ENCODE measurements around the gene KIAA1191. TPM values are rescaled to one million over a fixed set of nuclear protein-coding genes. Genes with fewer than 3 reads are reported as not detected.

The KIAA1191 gene
- total RNA-seq, 1 experiment from 2014 or later: 92.3 TPM

GRCh38 chr5:176389135-176390123, 27.9 kb upstream of the KIAA1191 start:
- no peak for DNase-seq (ENCODE audit: low spot score)

GRCh38 chr5:176388444-176389134, 27.0 kb upstream of the KIAA1191 start, which contains the start of the genes HIGD2A and NOP16:
TSS of gene HIGD2A (plus strand) at chr5:176388751. CDS start at chr5:176388820, 69 bp downstream.
TSS of gene NOP16 (minus strand) at chr5:176388598. CDS start at chr5:176388539, 59 bp downstream.
- DNase-seq (ENCODE audit: low spot score): peak; percentile 99

- peak; percentile 25 for DNase-seq (ENCODE audit: low spot score)
Observed at GRCh38 chr5:176388003-176388443, 26.5 kb upstream of the KIAA1191 start.

DNA sequence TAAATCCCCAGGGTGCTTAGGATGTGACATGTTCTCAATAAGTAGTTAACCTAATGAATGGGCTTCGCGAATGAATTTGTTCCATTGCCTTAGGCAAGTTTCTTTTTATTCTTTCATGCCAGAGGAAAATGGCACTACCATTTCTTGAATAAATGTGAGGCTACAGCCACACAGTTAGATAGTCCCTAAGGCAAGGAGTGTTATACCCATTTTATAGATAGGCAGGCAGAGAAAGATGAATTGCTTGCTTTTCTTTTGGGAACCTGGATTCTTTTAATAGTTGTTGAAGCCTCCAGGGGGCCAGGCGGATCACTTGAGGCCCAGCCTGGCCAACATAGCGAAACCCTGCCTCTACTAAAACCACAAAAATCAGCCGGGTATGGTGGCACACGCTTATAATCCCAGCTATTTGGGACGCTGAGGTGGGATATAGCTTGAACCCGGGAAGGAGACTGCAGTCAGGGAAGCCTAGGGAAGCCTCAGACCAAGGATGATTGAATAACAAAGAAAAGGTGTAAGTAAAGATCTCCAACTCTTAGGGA, 25.9 kb upstream of the KIAA1191 start:
- no peak for DNase-seq (ENCODE audit: low spot score)

GRCh38 chr5:176386491-176386890, 24.9 kb upstream of the KIAA1191 start:
- DNase-seq (ENCODE audit: low spot score): no peak

- DNase-seq (ENCODE audit: low spot score): no peak
Observed at GRCh38 chr5:176384991-176385390, 23.4 kb upstream of the KIAA1191 start.

DNA sequence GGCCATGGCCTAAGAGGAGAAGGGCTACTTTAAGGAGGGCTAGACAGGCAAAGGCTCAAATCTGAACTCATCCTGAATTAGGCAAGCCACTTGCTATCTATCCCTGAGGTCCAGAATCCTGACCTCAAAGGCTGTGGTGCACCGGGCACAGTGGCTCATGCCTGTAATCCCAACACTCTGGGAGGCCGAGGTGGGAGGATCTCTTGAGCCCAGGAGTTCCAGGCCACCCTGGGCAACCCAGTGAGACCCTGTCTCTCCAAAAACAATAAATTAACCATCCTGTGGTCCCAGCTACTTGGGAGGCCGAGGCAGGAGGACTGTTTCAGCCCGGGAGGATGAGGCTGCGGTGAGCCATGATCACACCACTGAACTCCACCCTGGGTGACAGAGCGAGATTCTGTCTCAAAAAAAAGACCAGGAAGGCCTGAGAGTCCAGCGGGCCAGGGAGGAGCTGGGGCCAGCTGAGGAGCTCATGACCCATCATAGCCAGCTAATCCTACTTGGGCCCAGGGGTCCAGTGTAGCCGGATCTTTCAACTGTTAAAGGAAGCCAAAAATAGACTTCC, 22.9 kb upstream of the KIAA1191 start:
- DNase-seq (ENCODE audit: low spot score): no peak

DNA sequence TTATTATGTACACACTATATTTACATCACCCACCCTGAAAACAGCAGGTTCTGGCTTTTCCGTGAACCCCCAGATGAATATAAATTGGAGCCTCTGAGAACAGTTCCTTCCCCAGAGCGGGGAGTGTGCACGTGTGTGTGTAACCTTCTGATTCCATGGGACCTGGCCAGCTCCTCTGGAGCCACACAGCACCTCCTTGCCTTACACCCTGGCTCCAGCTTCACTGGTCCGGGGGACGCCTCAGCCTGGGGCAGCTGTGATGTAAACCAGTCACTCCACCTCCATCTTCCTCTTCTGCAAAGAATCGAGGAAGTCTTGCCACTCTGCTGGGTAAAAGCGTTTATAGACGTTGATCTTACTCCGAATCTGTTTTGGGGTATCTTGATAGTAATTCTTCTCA, 22.4 kb upstream of the KIAA1191 start:
- DNase-seq (ENCODE audit: low spot score): no peak

GRCh38 chr5:176383248-176383905, 21.8 kb upstream of the KIAA1191 start:
- DNase-seq (ENCODE audit: low spot score): no peak

GRCh38 chr5:176382721-176383120, 21.2 kb upstream of the KIAA1191 start:
- DNase-seq (ENCODE audit: low spot score): no peak

DNA sequence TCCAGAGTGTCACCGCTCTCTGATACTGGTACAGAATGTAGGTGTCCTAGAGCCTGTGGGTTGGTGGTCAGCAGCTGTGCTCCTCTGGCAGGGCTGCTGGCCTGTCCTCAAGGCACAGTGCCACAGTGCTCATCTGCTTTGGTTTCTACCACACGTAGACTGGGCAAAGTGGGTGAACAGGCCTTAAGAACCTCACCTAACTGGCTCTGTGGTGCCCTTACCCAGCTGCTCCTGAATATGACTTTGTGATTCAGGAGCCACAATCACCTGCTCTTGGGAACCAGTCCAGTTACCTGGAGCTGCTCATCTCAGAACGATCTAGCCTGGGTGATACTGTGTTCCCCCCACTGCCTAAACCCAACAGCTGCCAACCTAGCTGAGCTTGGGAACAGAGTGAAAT, 20.4 kb upstream of the KIAA1191 start:
- DNase-seq (ENCODE audit: low spot score): no peak

- no peak for DNase-seq (ENCODE audit: low spot score)
Observed at GRCh38 chr5:176381423-176381822, 19.9 kb upstream of the KIAA1191 start.

GRCh38 chr5:176379881-176380280, 18.3 kb upstream of the KIAA1191 start:
- no peak for DNase-seq (ENCODE audit: low spot score)

- no peak for DNase-seq (ENCODE audit: low spot score)
Observed at GRCh38 chr5:176373100-176373818, 11.7 kb upstream of the KIAA1191 start.

DNA sequence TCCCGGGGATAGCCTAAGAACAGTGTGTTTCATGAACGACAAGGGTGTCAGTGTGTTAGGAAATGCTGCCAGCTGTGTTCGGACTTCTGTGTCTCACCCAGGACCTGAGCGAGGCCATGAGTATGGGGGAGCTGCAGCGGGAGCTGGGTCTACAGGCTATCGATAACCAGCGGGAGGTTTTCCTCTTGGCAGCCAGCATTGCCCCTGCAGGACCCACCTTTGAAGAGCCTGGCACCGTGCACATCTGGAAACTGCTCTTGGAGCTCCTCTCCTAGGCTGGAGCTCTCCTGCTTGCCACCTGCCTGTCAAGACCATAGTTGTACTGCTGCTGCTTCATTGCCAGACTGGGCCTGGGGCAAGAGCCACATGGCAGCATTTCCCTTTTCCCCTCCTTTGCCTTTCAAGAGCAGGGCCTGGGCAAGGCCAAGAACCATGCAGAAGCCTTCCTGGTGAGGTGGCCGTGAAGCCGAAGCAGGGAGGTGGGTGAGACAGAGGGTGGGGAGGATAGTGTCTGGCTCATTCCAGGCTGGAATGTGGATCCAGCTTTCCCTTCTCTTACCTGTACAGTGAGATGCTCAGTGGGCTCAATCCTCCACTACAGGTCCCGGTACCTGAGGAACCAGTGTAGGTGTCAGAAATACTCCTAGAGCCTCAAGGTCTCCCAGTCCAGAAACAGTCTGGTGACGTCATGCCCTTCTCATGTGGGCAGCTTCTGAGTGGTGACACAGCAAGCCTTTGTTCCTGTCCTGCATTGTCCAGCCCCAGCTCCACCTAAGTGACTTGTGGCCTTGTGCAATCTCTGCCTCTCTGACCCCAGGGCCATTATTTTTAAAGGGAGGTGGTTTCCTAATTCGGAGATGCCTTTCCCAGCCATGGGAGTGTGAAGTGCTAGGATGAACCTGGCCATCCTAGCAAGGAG, 10.3 kb upstream of the KIAA1191 start:
- peak; percentile 23 for DNase-seq (ENCODE audit: low spot score)

GRCh38 chr5:176369934-176370711, 8.6 kb upstream of the KIAA1191 start:
- no peak for DNase-seq (ENCODE audit: low spot score)

DNA sequence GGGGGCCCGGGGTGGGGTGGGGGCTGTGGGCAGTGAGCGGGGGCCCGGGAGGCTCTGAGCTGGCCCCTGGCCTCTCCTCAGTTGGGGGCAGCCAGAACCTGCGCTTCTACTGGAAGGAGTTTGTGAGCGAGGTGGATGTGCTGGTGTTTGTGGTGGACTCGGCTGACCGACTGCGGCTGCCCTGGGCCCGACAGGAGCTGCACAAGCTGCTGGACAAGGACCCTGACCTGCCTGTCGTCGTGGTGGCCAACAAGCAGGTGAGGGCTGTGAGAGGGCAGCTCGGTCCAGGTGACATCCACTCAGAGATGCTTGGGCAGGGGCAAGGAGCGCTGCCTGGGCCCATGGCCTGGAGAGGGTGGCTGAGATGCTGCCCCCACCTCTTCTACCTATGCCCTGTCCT, 7.2 kb upstream of the KIAA1191 start:
- no peak for DNase-seq (ENCODE audit: low spot score)

- no peak for DNase-seq (ENCODE audit: low spot score)
Observed at GRCh38 chr5:176366232-176366894, 4.8 kb upstream of the KIAA1191 start.
